ENCODE measurements around the gene FGF14. TPM values are rescaled to one million over a fixed set of nuclear protein-coding genes. Genes with fewer than 3 reads are reported as not detected.

FGF14 gene
- total RNA-seq, 1 experiment from 2014 or later: 0.02 TPM

DNA sequence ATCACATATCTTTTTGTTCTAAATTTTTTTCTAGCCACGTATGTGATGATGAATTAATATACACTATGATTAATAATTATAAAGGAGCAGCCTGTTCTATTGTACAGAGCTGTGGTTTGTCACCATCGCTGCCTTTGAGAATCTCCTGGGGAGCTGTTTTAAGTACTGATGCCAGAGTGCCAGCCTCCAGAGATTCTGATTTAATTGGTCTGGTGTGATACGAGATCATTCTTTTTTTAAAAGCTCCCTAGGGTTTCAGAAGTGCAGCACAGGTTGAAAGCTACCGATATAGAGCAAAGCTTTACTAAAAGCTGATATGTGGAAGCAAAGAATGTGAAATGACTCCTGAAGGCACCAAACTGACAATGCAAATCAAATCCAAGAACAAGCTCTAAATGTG is 634.7 kb downstream of the FGF14 start:
- no peaks in the 10 kb centered on the region for H3K27me3 ChIP-seq
- H3K9me3 ChIP-seq (replicated peaks): no peaks in the 10 kb centered on the region
- no peak overlapping the region for H3K4me3 ChIP-seq
- no peak overlapping the region for H3K27ac ChIP-seq
- no peaks in the 10 kb centered on the region for H3K4me1 ChIP-seq
- no peak for DNase-seq
- H3K36me3 ChIP-seq: no peaks in the 10 kb centered on the region

DNA sequence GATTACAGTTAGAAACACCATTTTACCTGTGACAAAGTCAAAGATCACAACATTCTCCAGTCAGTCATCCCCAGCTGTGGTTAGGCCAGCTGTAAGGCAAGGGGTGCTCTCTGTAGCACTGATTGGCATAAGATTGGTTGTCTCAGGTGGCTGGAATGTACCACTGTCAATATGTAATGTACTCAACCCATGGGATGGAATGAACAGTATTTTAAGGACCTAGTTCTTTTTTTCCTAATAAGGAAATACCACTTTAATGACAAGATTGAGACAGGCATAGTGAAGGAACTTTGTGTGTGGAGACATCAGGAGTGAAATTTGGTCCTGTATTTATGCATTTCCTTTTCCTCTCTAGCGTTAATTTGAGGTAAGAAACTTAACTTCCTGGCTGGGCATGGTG is 638.7 kb downstream of the FGF14 start:
- Histone ChIP-seq H3K4me3 (no peak overlapping the region), H3K9me3 (replicated peaks) (no peaks in the 10 kb centered on the region), H3K27ac (no peak overlapping the region), H3K4me1 (no peaks in the 10 kb centered on the region), H3K36me3 (no peaks in the 10 kb centered on the region), H3K27me3 (no peaks in the 10 kb centered on the region)
- no peak for DNase-seq

DNA sequence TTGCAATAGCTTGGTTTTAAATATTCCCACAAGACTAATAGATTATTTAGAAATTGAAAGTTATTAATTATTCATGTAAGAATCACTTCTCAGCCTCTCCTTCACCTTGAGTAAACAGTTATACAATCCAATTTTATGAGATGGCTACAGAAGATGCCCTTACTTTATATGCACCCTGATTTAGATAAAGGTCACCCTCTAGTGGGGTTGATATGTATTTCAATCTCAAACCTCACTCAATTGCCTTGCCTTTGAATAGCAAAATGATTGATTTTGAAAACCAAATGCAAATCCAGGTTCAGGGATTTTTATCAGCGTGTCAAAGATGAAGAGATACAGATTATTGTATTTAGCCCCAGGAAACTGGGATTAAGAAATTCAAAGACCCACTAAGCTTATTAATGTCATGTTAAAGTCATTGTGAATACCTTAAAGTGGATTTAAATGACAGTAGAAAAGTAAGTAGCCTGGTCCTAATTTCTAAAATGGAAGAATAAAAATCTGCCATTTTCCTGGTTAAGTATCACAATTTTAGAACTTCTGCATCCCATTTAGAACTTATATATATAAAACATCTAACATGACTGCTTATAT is 644.3 kb downstream of the FGF14 start:
- Histone ChIP-seq H3K27me3 (no peaks in the 10 kb centered on the region), H3K4me1 (no peaks in the 10 kb centered on the region), H3K27ac (no peak overlapping the region), H3K36me3 (no peaks in the 10 kb centered on the region), H3K9me3 (replicated peaks) (no peaks in the 10 kb centered on the region), H3K4me3 (no peak overlapping the region)
- DNase-seq: peak in 1 of 2 experiments; percentile 52

DNA sequence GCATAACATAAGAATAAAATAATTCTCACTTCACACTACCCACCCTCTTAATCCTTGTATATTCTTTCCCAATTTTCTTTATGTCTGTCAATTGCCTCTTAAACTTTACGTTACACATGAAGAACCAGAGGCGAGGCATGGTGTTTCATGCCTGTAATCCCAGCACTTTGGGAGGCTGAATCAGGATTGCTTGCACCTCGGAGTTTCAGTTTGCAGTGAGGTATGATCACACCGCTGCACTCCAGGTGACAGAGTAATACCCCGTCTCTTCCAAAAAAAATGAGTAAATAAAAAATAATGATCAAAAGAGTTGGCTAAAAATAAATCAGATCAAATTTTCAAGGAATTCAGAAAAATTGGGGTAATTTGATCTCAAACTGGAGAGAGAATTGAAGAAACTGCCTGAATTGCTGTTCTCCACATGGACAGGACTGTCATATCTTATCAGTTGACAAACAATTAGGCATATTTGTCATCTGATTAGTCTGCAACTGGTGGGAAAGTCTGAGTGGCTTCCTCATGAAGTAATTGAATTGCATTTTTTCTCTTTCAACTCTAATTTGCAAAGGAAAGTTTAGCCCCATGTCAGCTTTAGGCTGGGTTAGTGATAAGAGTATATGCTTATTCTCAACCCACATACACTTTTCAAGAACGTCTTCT is 646.5 kb downstream of the FGF14 start:
- Histone ChIP-seq H3K9me3 (replicated peaks) (no peaks in the 10 kb centered on the region), H3K27ac (no peak overlapping the region), H3K36me3 (no peaks in the 10 kb centered on the region), H3K27me3 (no peaks in the 10 kb centered on the region), H3K4me3 (no peak overlapping the region), H3K4me1 (peaks cover 5% of the 10 kb centered on the region)
- no peak for DNase-seq

DNA sequence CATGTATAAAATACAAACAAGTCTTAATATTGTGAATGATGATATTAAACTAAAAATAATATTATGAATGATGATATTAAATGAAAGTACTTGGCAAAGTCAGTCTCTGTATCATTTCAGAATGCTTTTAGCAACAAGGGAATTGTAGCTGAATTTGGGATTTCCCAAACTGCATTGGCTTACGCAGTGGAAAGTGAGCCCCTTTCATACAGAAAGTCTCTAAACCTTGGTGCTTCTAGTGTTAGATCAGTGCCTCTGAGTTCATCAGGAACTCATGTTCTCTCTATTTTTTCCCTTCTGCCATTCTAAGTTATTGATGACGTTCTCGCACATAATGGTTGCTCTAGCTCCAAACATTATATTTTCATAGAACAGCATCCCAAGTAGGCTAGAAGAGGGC is 649.4 kb downstream of the FGF14 start:
- DNase-seq: no peak
- Histone ChIP-seq H3K36me3 (no peaks in the 10 kb centered on the region), H3K9me3 (replicated peaks) (no peaks in the 10 kb centered on the region), H3K4me3 (no peak overlapping the region), H3K27ac (no peak overlapping the region), H3K27me3 (no peaks in the 10 kb centered on the region), H3K4me1 (peaks cover 5% of the 10 kb centered on the region)

DNA sequence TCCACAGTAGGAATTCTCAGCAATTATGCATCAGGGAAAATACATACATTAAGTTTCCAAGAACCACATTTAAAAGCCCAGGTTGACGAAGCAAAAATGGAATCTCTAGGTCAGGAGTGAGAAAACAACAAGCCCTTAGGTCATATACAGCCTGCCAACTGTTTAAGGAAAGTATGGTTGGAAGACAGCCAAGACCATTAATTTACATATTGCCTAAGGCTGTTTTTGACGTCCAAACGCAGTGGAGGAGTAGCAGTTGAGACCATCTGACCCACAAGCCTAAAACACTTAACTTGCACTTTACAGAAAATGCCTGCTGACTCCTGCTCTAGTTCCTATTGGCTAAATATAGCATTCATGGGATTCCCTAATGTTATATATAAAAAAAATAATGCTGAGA is 650.4 kb downstream of the FGF14 start:
- H3K4me3 ChIP-seq: no peak overlapping the region
- H3K36me3 ChIP-seq: no peaks in the 10 kb centered on the region
- H3K27me3 ChIP-seq: no peaks in the 10 kb centered on the region
- H3K27ac ChIP-seq: no peak overlapping the region
- no peaks in the 10 kb centered on the region for H3K9me3 ChIP-seq (replicated peaks)
- peaks cover 5% of the 10 kb centered on the region for H3K4me1 ChIP-seq
- peak; percentile 40 to 81 for DNase-seq

DNA sequence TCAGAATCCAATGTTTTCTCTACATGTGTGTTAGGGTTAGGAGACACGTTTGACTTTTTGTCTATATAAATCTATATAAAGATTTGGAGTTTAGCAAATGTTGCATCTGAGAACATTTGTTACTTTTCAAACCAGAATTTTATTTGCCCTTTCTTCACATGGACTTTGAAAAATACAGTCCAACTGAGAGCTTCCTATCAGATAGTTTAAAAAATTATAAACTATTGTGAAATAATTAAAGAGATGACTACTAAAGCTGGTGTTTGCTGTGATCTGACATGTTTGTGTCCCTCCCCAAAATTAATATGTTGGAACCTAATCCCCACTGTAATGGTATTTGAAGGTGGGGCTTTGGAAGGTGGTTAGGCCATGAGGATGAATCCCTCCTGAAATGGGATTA is 652.3 kb downstream of the FGF14 start:
- DNase-seq: no peak
- no peak overlapping the region for H3K27ac ChIP-seq
- no peaks in the 10 kb centered on the region for H3K36me3 ChIP-seq
- H3K4me1 ChIP-seq: peaks cover 5% of the 10 kb centered on the region
- no peak overlapping the region for H3K4me3 ChIP-seq
- H3K27me3 ChIP-seq: no peaks in the 10 kb centered on the region
- no peaks in the 10 kb centered on the region for H3K9me3 ChIP-seq (replicated peaks)

DNA sequence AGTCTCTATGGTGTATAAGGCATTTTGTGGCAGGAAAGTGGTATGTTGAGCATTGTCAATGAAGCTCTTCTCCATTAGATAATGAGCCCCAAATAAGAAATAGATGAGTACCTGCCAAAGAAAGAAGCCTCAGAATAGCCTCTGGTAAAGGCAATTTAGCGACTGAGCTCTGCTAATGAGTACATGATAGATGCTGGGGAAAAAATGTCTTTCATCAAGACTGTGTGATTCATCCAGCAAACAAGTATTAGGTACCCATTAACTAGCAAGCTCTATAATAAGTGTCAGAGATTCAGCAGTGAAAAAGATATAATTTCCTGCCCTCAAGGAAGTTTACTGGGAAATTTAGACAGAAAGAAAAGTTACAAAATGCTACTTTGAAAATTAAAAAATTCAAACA is 654.8 kb downstream of the FGF14 start:
- Histone ChIP-seq H3K9me3 (replicated peaks) (no peaks in the 10 kb centered on the region), H3K27ac (no peak overlapping the region)
- DNase-seq: no peak

DNA sequence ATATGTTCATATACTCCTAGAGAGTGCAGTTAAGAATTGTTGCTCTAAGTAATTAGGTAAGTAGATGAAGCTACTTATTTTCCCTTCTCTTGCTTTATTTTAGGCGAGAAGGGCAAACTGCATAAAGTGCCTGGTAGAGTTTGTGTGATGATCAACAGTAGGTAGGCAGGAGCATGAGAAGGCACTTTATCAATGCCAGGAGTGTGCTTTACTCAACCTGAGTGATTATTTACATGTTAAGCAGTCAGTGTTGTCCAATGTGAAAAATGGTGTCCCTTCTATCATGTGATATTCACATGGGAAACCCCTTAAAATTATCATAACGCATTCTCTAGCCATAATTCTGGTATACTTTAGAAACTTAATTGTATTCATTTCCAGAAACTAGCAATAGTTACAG is 655.3 kb downstream of the FGF14 start:
- no peaks in the 10 kb centered on the region for H3K36me3 ChIP-seq
- no peaks in the 10 kb centered on the region for H3K9me3 ChIP-seq (replicated peaks)

More for the DNA sequence above, 654.8 kb downstream of the FGF14 start:
- H3K4me3 ChIP-seq: no peak overlapping the region
- no peaks in the 10 kb centered on the region for H3K27me3 ChIP-seq
- peaks cover 19% of the 10 kb centered on the region for H3K4me1 ChIP-seq
- H3K36me3 ChIP-seq: no peaks in the 10 kb centered on the region

DNA sequence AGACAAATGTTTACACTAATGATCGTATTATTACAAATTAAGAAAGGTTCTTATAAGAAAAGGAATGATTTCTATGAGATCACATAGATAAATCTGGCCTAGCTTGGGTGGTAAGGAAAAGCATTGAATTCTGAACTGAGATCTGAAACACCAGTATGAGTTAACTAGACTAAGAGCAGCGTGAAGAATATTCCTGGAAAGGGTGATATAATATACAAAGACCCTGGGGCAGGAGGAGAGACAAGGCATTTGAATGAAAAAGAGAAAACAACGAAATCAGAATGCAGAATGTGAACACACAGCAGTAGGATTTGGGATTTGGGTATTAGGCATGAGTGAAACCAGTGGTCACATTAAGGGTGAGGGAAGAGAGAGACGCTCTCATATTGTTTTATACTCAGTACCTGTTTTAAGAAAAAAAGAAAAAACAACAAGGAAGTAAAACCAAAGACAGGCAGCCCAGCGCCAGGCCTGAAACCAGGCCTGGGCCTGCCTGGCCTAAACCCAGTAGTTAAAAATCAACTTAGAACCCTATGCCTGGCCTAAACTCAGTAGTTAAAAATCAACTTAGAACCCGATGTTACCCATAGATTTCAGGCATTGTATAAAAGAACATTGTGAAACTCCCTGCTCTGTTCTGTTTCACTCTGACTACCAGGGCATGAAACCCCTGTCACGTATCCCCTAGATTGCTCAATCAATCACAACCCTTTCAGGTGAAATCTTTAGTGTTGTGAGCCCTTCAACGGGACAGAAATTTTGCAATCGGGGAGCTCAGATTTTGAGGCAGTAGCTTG is 662.3 kb downstream of the FGF14 start:
- no peaks in the 10 kb centered on the region for H3K36me3 ChIP-seq
- H3K27ac ChIP-seq: no peak overlapping the region
- DNase-seq: no peak
- H3K4me1 ChIP-seq: peaks cover 19% of the 10 kb centered on the region
- H3K4me3 ChIP-seq: no peak overlapping the region
- no peaks in the 10 kb centered on the region for H3K27me3 ChIP-seq
- no peaks in the 10 kb centered on the region for H3K9me3 ChIP-seq (replicated peaks)

More for the DNA sequence above, 655.3 kb downstream of the FGF14 start:
- DNase-seq: no peak
- H3K4me3 ChIP-seq: no peak overlapping the region
- H3K27ac ChIP-seq: no peak overlapping the region
- H3K4me1 ChIP-seq: peaks cover 23% of the 10 kb centered on the region
- no peaks in the 10 kb centered on the region for H3K27me3 ChIP-seq

DNA sequence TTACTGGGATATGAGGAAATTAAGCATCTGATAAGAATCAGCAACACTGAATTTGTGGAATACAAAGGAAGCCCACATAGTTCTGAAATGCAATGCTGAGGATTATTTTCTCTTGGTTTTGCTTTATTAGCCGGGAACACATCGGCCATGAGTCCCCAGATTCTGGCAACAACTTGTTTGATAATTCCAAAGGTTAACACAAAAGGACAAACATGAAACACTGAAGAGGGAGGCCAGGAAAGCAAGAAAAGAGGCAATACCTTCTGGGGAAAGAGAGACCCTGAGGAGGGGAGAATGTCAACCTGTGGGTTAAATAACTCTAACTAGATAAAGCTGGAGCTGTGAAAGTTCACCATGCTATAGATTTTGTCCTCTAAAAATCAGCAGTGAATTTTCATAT is 663.5 kb downstream of the FGF14 start:
- Histone ChIP-seq H3K4me1 (peaks cover 17% of the 10 kb centered on the region), H3K36me3 (no peaks in the 10 kb centered on the region), H3K4me3 (no peak overlapping the region), H3K9me3 (replicated peaks) (no peaks in the 10 kb centered on the region), H3K27me3 (no peaks in the 10 kb centered on the region), H3K27ac (no peak overlapping the region)
- no peak for DNase-seq

DNA sequence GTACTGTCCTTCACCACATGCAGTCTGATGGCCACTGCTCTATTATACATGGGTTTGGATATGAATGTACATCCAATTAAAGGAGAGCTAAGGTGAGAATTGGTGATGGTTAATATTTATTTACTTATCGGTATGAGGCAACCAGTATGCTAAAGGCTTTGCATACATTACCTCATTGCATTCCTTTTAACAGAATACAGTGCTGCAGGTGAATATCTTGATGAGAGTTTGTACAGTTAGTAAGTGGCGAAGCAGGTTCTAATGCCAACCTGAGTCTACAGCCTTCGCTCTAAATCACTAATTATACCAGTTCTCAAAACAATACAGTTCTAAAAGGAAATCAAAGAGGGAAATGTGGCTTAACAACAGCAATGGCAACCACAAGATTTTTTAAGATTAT is 665.3 kb downstream of the FGF14 start:
- Histone ChIP-seq H3K36me3 (no peaks in the 10 kb centered on the region), H3K27ac (no peak overlapping the region), H3K4me1 (no peaks in the 10 kb centered on the region), H3K27me3 (no peaks in the 10 kb centered on the region), H3K9me3 (replicated peaks) (no peaks in the 10 kb centered on the region), H3K4me3 (no peak overlapping the region)
- DNase-seq: no peak

DNA sequence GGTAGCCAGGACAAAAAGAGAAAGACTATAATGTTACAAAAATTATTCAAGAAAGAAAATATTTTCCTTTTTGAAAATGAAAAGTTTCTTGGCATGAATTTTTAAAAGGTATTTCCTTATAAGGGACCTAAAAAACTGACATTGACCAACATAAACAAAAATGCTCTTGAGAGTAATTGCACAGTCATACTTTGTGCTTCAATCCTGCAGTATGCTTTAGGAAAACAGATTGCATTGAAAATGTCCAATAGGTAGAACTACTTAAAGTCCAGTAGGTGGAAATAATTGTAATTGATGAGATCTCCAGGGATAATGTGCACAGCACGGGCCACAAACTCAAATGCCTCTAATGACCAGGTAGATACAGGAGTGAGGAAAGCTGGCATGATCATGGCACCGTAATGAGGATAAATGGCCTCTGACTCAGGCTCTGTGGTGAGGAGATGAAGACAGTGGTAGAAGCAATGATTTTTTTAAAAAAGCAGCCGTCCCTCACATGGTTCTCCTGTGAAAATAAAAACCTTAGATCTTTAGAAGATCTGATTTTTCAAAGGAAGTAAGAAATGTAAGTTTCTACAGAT is 671.3 kb downstream of the FGF14 start:
- Histone ChIP-seq H3K9me3 (replicated peaks) (no peaks in the 10 kb centered on the region), H3K27ac (no peak overlapping the region), H3K4me3 (no peak overlapping the region), H3K4me1 (no peaks in the 10 kb centered on the region), H3K36me3 (no peaks in the 10 kb centered on the region), H3K27me3 (no peaks in the 10 kb centered on the region)
- DNase-seq: no peak

DNA sequence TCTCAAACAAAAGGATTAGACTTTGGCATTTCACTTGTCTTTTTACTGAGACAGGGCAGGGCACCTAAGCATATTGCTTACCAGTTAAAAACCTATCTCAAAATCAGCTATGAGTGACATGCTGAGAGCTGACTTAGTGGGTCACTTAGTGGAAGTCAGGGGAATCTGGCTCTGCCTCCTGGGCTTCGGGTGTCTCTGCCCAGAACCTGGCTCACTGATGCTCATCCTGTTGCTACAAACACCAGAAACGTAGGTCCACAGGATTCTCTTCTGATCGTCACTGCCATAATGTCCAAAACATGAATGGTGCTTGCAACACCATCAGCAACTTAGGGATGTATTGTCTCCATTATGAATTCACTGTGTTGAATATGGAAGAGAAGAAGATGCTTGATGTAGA is 673.2 kb downstream of the FGF14 start:
- Histone ChIP-seq H3K9me3 (replicated peaks) (no peaks in the 10 kb centered on the region), H3K4me3 (no peak overlapping the region), H3K36me3 (no peaks in the 10 kb centered on the region), H3K27me3 (no peaks in the 10 kb centered on the region), H3K4me1 (no peaks in the 10 kb centered on the region), H3K27ac (no peak overlapping the region)
- DNase-seq: no peak

DNA sequence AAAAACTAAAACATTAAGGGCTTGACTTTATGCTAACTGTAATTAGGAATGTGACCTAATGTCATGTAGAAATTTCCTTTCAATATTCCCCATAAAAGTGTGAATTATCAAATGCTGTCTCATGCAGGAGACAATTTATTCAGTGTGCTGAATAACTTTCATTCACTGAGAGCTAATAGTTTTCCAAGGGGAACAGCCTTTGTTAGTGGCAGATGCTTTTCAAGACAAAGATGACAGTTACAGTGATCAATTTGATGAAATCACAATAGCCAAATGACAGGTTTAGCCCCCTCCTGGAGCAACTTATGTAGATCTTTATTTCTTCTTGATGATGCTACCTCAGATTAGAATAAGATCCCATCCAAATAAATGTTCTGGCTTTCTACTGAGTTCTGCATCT is 673.8 kb downstream of the FGF14 start:
- no peak overlapping the region for H3K4me3 ChIP-seq
- no peaks in the 10 kb centered on the region for H3K9me3 ChIP-seq (replicated peaks)
- no peaks in the 10 kb centered on the region for H3K27me3 ChIP-seq
- no peaks in the 10 kb centered on the region for H3K4me1 ChIP-seq
- no peak overlapping the region for H3K27ac ChIP-seq
- no peak for DNase-seq
- H3K36me3 ChIP-seq: no peaks in the 10 kb centered on the region

Data from SJCRH30 (cell line).